CD4-positive, alpha-beta T cell treated with Interleukin-2 at 100 ng/mL for 4 hours (primary cell): Measurements from ENCODE around the gene VPS8.
"Not testable (repeated sequence)": the region's sequence is repeated elsewhere in the genome, so short reads cannot be mapped to it uniquely, and the experiment has no call there.

Experiments
- DNase-seq: peaks from one replicate; pipeline ENCODE4 v3.0.0-alpha.2; 2020; ENCODE audit warnings: low spot score

Gene VPS8

GRCh38 chr3:184872200-184872599 is 60.2 kb downstream of the VPS8 start:
- DNase-seq = no peak

- DNase-seq = no peak
These were observed 61.2 kb downstream of the VPS8 start for GRCh38 chr3:184873141-184873540.

GRCh38 chr3:184874709-184875644 is 63.0 kb downstream of the VPS8 start:
- DNase-seq = no peak

GRCh38 chr3:184880276-184881019 is 68.5 kb downstream of the VPS8 start:
- DNase-seq = no peak

- no peak for DNase-seq
These were observed 72.5 kb downstream of the VPS8 start for GRCh38 chr3:184884359-184885017.

GRCh38 chr3:184885112-184885511 is 73.1 kb downstream of the VPS8 start:
- DNase-seq = no peak

GRCh38 chr3:184887574-184887973 is 75.6 kb downstream of the VPS8 start:
- DNase-seq = no peak

GRCh38 chr3:184889312-184889904 is 77.4 kb downstream of the VPS8 start:
- DNase-seq = no peak

- no peak for DNase-seq
These were observed 82.1 kb downstream of the VPS8 start for GRCh38 chr3:184894051-184894450.

GRCh38 chr3:184895350-184895749 is 83.4 kb downstream of the VPS8 start:
- DNase-seq = no peak

GRCh38 chr3:184896336-184896735 is 84.4 kb downstream of the VPS8 start:
- DNase-seq = no peak

GRCh38 chr3:184899953-184900595 is 88.1 kb downstream of the VPS8 start:
- DNase-seq = no peak

GRCh38 chr3:184907031-184907430 is 95.1 kb downstream of the VPS8 start:
- DNase-seq = not testable (repeated sequence)

- no peak for DNase-seq
These were observed 96.0 kb downstream of the VPS8 start for GRCh38 chr3:184907681-184908649.

GRCh38 chr3:184908859-184909258 is 96.9 kb downstream of the VPS8 start:
- DNase-seq = no peak

- no peak for DNase-seq
These were observed 98.7 kb downstream of the VPS8 start for GRCh38 chr3:184910664-184911063.

GRCh38 chr3:184911570-184911969 is 99.6 kb downstream of the VPS8 start:
- DNase-seq = no peak

GRCh38 chr3:184912163-184912562 is 100.2 kb downstream of the VPS8 start:
- no peak for DNase-seq

- no peak for DNase-seq
These were observed 102.7 kb downstream of the VPS8 start for GRCh38 chr3:184914628-184915027.

- no peak for DNase-seq
These were observed 106.8 kb downstream of the VPS8 start for GRCh38 chr3:184918750-184919149.
